ENCODE results near the gene CPA3.

Gene CPA3

DNA sequence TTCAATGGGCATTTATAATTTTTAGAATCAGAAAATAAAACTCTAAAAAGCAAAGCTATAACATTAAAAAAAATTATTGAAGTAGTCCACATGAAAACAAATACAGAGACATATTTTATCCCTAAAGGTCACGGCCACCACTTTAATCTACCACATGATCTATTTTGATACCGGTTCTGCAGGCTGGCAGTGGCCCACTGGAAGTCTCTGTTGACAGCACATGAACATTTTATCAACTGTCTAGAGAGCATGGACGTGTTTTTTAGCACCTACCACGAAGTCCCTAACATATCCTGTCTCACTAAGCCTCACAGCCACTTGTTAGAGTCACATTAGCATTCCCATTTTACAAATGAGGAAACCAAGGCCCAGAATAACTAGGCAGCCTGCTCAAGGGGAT lies 1.8 kb upstream of the CPA3 start:
- DNase-seq = no peak

DNA sequence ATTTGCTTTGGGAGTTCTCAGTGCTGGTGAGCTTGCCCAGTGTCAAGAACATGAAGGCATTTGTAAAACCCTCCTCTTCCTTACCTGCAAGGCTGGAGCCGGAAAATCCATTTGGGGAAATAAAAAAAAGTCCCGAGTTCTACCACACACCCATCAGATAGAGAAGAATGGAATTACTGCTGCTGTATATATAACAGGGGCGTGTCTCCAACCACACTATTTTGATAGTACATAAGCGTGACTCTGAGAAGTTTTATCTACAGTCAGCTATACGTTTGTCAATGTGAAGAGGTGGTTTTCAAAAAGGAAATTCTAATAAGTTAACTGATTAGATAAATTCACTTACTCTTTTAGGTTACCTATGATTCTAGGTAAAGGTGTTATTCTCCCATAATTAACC lies 1.3 kb upstream of the CPA3 start:
- DNase-seq = no peak

DNA sequence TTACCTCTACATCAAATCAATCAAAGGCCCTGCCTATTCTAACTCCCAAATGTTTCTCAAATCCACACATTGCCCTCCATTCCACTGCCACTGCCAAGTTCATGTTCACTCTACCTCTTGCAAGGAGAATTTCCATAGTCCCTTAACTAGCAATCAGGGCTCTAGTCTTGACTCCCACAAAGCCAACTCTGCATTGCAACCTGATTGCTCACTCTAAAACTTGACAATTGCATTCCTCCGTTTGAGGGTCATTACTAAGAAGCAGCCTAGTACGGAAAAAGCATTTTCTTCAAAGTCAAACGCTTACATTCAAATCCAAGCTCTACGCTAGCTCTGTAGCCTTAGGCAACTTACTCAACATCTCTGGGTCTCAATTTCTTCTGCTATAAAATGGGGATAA lies 1.2 kb downstream of the CPA3 start:
- no peak for DNase-seq

DNA sequence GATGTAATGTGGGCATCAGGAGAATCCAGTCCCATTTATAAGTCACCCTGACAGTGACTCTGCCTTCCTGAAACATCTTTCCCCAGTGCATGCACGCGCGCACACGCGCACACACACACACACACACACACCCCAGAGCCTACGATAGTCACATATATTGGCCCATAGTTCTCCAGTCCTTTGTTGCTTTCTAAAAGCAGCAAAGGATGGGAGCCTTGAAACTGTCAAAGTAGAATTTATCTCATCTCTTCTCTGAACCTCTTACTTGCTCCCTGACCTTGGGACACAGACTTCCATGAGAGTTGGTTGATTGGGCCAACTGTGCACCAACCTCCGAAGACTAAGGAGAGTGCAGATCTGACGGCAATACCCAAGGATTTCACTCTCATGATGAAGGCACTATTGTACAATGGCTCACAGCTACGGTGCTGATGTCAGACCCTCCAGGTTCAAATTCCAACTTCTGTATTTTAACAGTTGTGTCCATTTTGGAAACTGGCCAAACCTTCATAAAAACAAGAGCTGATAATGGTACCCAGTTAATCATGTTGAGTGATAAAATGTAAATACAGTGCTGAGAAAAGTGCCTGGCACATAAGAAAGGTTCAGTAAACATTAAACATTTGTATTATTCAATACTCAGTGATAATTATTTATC lies 8.3 kb downstream of the CPA3 start:
- DNase-seq = no peak

DNA sequence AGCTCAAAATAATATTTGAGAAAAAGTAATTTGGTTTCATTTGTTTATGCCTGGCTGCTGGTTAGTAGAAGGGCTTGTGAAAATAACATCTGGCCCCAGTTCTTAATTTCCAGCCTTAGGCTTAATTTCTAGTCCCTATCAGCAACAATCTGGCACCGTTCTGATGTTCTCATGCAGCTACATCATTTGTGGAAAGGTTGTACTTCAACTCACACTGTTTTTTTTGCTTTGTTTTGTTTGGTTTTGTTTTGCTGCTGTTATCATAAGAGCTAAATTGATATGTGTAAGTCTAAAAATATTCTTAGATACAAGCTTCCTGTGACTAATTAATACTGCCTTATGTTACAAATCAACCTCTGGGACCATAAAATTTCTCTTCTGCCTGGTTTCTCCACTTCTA lies 8.9 kb downstream of the CPA3 start:
- DNase-seq = no peak

DNA sequence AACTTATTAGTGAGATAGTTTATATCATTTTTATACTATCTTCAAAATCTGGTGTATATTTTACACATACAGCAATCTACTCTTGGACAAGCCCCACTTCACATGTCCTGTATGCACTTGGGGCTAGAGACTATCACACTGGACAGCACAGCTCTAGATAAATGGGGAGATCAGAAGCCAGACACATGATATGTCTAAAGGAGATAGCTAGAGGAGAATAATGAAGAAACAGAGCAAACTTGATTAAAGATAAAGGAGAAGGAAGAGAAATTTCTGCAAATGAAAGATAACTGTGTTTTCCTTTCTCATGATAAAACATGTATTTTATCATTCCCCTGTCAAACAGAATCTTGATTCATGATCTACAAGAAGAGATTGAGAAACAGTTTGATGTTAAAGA lies 13.0 kb downstream of the CPA3 start:
- no peak for DNase-seq

DNA sequence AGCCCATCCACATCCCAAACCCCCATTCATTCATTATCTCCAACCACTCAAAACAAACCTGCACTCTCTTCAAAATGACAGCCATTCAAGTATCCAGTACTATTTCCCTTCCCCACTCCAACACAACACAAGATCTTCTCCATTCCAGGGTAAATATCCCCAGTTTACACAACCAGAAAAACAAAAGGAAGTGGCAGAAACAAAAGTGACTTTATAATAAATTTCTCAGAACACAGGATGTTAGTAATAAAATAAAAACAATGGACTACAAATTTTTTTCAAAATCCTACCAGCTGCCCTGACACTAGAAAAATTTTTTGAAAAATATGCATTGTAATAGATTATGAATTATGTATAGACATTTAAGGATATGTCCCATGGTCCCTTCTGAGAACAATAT lies 14.2 kb downstream of the CPA3 start:
- no peak for DNase-seq

DNA sequence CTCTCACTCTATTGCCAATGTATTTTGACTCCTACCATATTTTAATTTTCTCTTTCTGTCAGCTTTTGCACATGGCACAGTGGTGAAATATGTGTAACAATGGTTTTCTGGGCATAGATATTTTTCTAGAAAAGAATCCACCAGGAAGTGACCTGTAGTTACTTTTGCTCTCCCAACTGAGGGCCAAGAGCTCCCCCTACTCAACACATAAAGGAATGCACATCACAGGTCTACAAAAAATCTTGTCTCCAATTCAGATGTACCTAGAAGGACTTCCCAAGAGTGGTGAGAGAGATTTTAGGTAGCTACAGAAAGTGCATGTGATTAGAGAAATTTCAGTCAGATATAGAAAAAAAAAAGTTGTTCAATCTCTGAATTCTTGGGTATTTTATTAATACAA lies 15.6 kb downstream of the CPA3 start:
- DNase-seq = no peak

DNA sequence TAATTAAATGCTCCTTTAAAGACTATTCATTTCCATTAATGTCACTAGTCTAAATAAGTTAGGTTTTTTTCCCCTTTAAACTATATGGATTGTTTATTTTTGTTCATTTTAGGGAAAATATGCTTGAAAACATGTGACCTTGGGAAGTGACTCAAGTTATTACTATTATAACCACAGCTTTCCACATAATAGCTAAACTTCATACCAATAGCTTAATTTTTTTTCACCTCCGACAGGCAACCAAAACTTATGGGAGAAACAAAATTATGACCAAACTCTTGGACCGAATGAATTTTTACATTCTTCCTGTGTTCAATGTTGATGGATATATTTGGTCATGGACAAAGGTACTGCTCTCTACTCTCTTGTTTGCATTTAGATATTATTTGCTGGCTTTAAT lies 16.2 kb downstream of the CPA3 start:
- DNase-seq = no peak

DNA sequence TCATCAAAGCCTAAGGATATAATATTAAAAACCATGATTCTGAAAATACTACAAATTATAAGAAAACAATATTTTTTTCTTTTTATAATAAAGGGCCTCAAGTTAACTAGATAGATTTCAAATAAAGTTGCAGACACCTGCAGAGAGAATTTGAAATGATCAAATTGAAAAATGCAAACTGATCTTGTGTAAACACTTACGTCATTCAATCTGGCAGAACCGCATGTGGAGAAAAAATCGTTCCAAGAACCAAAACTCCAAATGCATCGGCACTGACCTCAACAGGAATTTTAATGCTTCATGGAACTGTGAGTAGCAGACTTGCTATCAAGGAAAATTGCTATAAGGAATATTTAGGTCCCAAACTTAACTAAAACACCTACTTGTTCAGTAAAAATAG lies 17.2 kb downstream of the CPA3 start:
- DNase-seq = no peak

DNA sequence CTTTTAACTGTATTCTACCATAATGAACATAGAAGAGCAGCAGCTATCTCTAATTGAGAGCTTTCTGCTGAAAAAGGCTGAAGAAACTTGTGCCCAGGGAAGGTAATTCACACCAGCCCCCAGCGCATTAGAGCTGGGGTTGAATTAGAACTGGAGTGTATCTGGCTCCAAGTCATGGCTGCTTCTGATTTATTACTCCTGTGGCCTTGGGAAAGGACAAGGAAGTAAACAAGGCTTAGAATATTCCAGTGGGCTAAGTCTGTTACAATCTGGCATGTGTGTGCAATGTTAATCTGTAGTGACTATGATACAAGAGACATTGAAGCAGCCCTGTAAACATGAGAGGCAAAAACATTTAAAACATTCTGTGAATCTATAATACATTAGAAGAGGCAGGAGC lies 18.1 kb downstream of the CPA3 start:
- no peak for DNase-seq

DNA sequence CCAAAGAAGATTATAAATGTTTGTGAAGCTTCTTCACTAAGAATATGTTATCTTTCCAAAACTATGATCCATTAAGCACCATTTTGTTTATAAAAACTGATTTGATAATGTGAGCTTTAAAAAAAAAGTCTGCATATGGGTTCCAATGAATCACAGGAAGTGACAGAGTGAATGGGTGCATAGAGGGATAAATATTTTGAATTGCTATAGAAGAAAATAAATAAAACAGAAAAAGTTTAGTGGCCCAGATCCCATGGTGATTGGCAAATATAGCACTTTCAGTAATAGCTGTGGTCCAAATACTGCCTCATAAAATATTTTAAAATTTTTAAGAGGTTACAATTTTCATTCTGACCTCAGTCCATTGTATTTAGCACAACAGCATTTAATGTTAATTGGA lies 19.2 kb downstream of the CPA3 start:
- DNase-seq = no peak

DNA sequence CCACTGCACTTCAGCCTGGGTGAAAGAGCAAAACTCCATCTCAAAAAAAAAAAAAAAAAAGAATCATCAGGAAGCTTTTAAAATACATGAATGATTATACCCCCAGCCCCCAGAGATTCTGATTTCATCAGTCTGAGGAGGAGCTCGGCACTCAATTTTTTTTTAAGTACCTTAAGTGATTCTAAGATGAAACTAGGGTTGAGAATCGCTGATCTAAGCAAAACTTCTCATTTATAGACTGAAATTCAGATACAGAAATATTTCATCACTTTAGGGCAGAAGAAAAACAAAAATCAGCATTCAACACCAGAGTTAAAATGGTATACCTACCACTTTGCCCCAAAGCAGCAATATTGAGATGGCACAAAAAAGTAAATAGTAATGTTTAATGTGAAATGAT lies 24.7 kb downstream of the CPA3 start:
- no peak for DNase-seq

DNA sequence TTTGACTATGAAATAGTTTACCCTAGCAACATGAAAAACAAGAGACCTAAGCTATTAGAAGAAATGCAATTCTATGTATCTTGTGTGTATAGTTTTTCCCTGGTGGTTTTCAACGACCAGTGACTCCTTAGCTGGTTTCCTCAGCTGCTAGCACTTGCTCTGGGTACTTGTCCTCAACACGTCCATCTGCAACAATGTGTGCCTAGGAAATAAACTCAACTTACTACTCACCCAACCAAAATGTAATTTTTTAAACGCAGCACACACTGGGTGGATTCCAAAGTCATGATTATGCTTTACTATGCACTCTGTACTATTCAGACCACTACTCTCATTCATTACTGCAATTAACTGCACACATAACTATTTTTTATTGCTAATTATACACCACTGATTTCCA lies 31.0 kb downstream of the CPA3 start:
- DNase-seq = no peak

DNA sequence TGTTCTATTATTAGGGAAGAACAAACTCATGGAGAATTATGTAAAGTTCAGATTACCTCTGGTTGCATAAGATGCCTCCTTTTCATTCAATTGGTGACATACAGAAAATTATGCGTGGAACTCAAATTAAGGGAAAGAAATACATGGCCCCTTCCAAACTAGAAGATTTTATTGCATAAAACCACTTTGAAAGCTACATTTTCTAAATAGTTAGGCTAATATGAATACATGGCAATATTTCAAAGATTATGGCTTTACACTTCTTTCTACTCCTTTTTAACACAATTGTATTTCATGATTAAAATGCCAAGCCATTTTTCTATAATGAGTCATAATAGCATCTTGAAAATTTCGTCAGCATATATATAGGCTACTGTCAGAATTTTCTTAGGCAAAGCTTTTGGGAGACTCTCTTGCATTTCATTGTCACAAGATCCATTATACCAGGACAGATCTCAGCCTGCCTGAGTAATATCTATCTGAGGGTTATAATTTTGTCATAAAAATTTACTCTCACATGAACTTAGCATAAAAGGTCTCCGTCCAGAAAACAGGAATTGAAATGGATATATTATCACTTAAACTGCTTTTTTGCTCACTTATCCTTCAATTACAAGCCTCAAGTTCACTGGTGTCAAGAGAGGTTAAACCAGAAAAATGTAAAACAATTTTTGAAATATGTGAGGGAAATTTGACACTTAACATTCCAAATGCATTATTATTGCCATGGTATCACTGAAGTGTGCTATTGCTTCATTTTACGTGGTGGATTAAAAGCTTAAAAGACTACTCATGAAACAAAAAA lies 37.1 kb downstream of the CPA3 start:
- DNase-seq = no peak

DNA sequence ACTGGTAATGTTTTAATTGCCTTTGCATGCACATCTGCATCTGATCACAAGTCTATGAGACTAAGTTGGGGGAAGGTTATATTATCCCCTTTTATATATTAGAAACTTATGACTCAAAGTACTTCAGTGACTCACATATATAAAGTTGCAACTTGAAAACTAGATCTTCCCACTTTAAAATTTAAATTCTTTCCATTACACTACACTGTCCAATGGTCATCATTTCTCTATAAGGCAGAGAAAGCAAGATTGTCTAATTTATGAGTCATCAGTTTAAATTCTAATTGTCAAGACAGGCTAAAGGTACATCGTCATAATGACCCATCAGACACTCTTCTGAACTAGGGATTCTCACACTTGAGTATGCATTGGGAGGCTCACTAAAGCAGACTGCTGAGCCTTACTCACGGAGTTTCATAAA lies 37.9 kb downstream of the CPA3 start:
- no peak for DNase-seq

DNA sequence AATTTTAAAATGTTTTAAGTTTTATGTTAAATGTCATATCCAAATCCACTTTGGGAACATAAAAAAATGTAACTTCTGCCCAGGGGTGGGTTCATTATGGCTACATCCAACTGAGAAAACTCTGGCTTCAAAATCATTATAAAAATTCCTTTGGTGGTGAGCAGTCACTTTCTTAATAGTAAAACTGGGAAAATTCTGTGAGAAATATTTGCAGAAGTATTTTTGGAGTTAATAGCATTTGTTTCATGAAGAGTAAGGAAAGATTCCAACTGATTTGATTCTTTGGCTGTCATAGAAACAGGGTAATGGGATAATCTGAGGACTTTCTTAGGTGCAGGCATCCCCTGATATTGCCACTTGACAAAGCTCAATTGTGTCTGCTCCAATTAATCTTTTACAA lies 38.8 kb downstream of the CPA3 start:
- no peak for DNase-seq

DNA sequence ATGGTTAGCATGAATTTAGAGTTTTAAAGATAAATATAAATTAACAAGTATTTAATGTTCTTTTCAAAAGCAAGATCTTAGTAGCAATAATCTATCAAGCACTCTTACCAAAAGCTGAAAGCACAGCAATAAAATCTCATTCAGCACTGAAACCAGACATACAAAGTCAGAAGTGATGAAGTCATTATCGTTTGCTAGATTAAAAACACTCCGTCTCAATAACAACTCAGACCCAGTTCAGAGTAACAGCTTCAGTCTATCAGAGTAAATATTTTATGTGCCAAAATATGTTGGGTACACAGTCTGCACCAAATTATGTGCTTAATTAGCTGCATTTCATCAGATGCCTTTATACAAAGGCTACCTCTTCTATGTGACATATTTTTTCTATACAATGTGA lies 41.6 kb downstream of the CPA3 start:
- DNase-seq = no peak

DNA sequence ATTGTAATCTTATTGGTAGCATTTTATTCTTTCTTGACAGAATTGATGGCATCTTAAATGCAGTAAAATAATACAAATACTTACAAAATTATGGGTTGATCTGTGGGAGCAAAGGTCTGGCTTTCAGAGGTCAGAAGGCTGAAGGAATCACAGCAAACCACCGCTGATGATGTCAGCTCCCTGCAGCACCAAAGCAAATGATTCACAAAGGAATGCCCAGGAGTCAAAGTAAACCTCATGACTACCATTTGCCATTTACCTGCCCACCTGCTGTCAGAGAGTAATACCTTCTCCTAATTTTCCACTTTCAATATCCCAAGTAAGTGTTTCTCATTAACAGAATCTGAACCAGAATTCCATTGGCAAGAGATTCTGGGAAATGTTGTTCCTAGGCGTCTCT lies 46.1 kb downstream of the CPA3 start:
- DNase-seq = no peak

DNA sequence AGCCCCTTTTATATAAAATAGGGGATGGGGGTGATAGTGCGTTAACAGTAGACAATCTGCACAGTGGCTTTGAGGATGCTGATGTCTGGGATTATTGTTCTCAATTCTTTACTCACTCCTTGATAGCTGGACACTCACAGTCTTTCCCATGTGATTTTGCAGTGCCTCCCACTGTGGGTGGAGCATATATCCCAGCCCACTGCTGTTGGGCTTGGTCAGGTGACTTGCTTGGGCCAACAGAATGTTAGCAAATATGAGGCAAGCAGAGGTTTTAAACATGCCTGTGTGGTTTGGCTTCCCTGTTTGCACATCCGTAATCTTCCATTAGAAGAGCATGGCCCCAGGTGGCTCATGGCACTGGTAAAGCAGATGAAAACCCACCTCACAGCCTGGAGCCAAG lies 46.5 kb downstream of the CPA3 start:
- no peak for DNase-seq

DNA sequence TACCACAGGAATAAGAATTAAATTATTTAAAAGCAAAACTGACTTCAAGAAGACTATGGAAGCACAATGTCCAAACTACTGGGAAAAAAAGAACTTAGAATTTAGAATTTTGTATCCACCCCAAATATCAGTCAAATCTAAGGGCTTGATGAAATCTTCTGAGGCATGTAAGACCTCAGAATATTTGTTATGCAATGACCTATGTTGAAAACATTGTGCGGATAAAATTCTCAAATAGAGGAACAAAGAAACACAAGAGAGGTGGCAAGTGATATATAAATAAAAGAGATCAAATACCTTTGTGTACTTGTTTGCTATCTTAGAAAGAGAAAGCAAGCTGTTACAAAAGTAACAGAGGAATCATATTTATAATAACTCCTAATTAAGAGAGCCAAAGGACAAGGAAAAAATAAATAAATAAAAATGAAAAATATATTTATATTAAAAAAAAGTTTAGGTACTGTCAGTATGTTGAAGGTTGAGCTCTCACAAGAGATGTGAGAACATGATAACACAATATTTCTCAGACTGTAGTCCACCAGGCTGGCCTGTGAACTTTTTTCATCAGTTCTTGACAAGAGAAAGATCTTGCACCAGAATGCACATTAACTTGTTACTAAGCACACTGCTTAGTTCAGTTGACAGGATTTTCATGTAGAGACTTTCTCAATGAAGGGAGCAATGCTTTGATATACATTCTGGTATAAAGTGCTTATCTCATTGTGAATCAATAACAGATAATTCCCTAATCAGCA lies 50.0 kb downstream of the CPA3 start:
- no peak for DNase-seq

DNA sequence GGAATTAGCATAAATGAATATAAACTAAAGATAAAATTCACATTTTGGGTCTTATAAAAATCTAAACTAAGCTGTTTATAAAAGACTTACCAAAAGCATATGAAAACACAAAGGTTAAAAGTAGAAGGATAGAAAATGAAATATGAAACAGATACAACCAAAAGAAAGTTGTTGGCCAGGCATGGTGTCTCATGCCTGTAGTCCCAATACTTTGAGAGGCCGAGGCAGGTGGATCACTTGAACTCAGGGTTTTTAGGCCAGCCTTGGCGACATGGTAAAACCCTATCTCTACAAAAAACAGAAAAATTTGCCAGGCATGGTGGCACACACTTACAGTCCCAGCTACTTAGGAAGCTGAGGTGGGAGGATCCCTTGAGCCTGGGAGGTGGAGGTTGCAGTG lies 51.0 kb downstream of the CPA3 start:
- DNase-seq = no peak

DNA sequence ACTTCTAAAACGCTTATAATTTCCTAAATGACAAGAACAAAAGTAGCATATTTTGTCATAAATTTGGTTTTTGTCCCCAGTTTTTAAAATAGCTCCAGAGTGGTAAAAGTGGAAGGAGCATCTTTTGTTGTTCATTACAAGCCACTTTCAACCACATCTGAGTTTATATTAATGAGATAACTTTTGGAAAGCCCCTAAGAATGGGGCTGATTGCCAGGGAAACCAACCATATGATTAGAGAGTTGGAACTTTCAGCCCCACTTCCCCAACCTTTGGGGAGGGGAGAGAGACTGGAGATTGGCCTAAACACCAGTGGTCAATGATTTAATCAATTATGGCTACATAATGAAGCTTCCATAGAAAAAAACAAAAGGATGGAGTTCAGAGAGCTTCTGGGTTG lies 57.4 kb downstream of the CPA3 start:
- DNase-seq = no peak

DNA sequence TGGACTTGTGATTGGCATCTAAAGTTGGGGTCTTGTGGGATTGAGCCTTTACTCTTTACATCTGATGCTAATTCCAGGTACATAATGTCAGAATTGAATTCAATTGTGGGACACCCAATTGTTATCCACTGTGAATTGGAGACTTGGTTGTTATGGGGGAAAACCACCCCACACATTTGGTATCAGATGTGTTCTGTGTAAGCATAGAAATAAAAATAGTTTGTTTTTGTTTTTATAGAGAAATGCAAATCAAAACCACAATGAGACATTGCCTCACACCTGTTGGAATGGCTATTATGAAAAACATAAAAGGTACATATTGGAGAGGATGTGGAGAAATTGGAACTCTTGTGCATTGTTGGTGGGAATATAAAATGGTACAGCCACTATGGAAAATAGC lies 58.5 kb downstream of the CPA3 start:
- DNase-seq = no peak

All from activated CD4-positive, alpha-beta T cell treated with anti-CD3 and anti-CD28 coated beads for 4 hours (primary cell).